BLaER1 (cell line): ENCODE measurements around the gene CBFA2T2.

Experiments
- H3K27ac ChIP-seq: shearing (Covaris generic); formaldehyde crosslinking; 2 replicates; pipeline ENCODE4 v1.8.1; 2022
- H3K27me3 ChIP-seq: shearing (Covaris generic); formaldehyde crosslinking; 2 replicates; pipeline ENCODE4 v1.8.1; 2022
- H3K36me3 ChIP-seq: shearing (Covaris generic); formaldehyde crosslinking; 2 replicates; pipeline ENCODE4 v1.8.1; 2022
- H3K4me1 ChIP-seq: shearing (Covaris generic); formaldehyde crosslinking; 2 replicates; pipeline ENCODE4 v1.8.1; 2022
- H3K4me2 ChIP-seq: shearing (Covaris generic); formaldehyde crosslinking; 2 replicates; pipeline ENCODE4 v1.8.1; 2022
- H3K4me3 ChIP-seq: shearing (Covaris generic); formaldehyde crosslinking; 2 replicates; pipeline ENCODE4 v1.8.1; 2022
- H3K9ac ChIP-seq: shearing (Covaris generic); formaldehyde crosslinking; 2 replicates; pipeline ENCODE4 v1.8.1; 2022
- H3K9me3 ChIP-seq: shearing (Covaris generic); formaldehyde crosslinking; 2 replicates; pipeline ENCODE4 v1.8.1; 2022
- H4K20me1 ChIP-seq: shearing (Covaris generic); formaldehyde crosslinking; 2 replicates; pipeline ENCODE4 v1.8.1; 2022
- Cebpa-rat ChIP-seq: shearing (Covaris generic); IDR thresholded peaks from 2 replicates; pipeline ENCODE4 v1.8.1; 2022

The CBFA2T2 gene

GRCh38 chr20:33674294-33675135, 184.6 kb downstream of the CBFA2T2 start, which contains the start of gene NECAB3:
TSS of gene NECAB3 (minus strand) at chr20:33674428. CDS start at chr20:33674352, 76 bp downstream.
- Histone ChIP-seq H3K27ac (peak within 1 kb of the TSS; percentile 77), H3K4me3 (peak within 1 kb of the TSS; percentile 73), H3K9ac (peak within 1 kb of the TSS; percentile 83), H4K20me1 (peaks cover 48% of the 10 kb centered on the region), H3K9me3 (no peaks in the 10 kb centered on the region), H3K36me3 (peaks cover 52% of the 10 kb centered on the region), H3K4me2 (peak within 1 kb of the TSS; percentile 95), H3K27me3 (no peaks in the 10 kb centered on the region), H3K4me1 (peaks cover 70% of the 10 kb centered on the region)
- no peak for TF ChIP-seq Cebpa-rat

- Histone ChIP-seq H3K27ac (0 out of 2 replicates have a peak overlapping the region, but pooled peaks have one; percentile 22), H3K9ac (no peak overlapping the region; the same call in 1 of the 2 replicates), H3K9me3 (no peaks in the 10 kb centered on the region), H3K36me3 (peaks cover 59% of the 10 kb centered on the region), H3K27me3 (no peaks in the 10 kb centered on the region), H3K4me2 (peak overlapping the region; percentile 95), H3K4me1 (peaks cover 70% of the 10 kb centered on the region), H4K20me1 (peaks cover 56% of the 10 kb centered on the region), H3K4me3 (no peak overlapping the region)
- TF ChIP-seq Cebpa-rat, result no peak
Measured at GRCh38 chr20:33675136-33675959, 185.5 kb downstream of the CBFA2T2 start.

- no peak overlapping the region for H3K9ac ChIP-seq
- peaks cover 70% of the 10 kb centered on the region for H3K4me1 ChIP-seq
- peaks cover 61% of the 10 kb centered on the region for H3K36me3 ChIP-seq
- H3K9me3 ChIP-seq, result no peaks in the 10 kb centered on the region
- peaks cover 64% of the 10 kb centered on the region for H4K20me1 ChIP-seq
- no peaks in the 10 kb centered on the region for H3K27me3 ChIP-seq
- H3K4me2 ChIP-seq, result no peak overlapping the region
- H3K4me3 ChIP-seq, result no peak overlapping the region
- TF ChIP-seq Cebpa-rat, result no peak
- 0 out of 2 replicates have a peak overlapping the region, but pooled peaks have one; percentile 22 for H3K27ac ChIP-seq
Measured at GRCh38 chr20:33676121-33676520, 186.2 kb downstream of the CBFA2T2 start.

GRCh38 chr20:33676652-33677645, 187.1 kb downstream of the CBFA2T2 start:
- H3K9me3 ChIP-seq, result no peaks in the 10 kb centered on the region
- H3K4me3 ChIP-seq, result no peak overlapping the region
- TF ChIP-seq Cebpa-rat, result no peak
- H3K27ac ChIP-seq, result no peak overlapping the region
- peaks cover 60% of the 10 kb centered on the region for H3K36me3 ChIP-seq
- H3K27me3 ChIP-seq, result no peaks in the 10 kb centered on the region
- no peak overlapping the region for H3K9ac ChIP-seq
- peaks cover 72% of the 10 kb centered on the region for H4K20me1 ChIP-seq
- peaks cover 70% of the 10 kb centered on the region for H3K4me1 ChIP-seq
- no peak overlapping the region for H3K4me2 ChIP-seq

- Histone ChIP-seq H3K9ac (no peak overlapping the region), H3K9me3 (no peaks in the 10 kb centered on the region), H3K4me2 (no peak overlapping the region), H3K36me3 (peaks cover 67% of the 10 kb centered on the region), H4K20me1 (peaks cover 84% of the 10 kb centered on the region), H3K4me3 (no peak overlapping the region), H3K4me1 (peaks cover 70% of the 10 kb centered on the region), H3K27ac (no peak overlapping the region), H3K27me3 (no peaks in the 10 kb centered on the region)
- no peak for TF ChIP-seq Cebpa-rat
Measured at GRCh38 chr20:33677991-33678702, 188.3 kb downstream of the CBFA2T2 start.

- Histone ChIP-seq H3K4me2 (peak overlapping the region; percentile 62), H3K4me1 (peaks cover 75% of the 10 kb centered on the region), H4K20me1 (peaks cover 97% of the 10 kb centered on the region), H3K27me3 (no peaks in the 10 kb centered on the region), H3K27ac (peak overlapping the region; percentile 53), H3K9ac (peak overlapping the region; percentile 56), H3K4me3 (no peak overlapping the region), H3K9me3 (no peaks in the 10 kb centered on the region), H3K36me3 (peaks cover 72% of the 10 kb centered on the region)
- TF ChIP-seq Cebpa-rat, result no peak
Measured at GRCh38 chr20:33679758-33680485, 190.0 kb downstream of the CBFA2T2 start.

GRCh38 chr20:33680686-33681085, 190.8 kb downstream of the CBFA2T2 start:
- Histone ChIP-seq H4K20me1 (peaks cover 94% of the 10 kb centered on the region), H3K27me3 (no peaks in the 10 kb centered on the region), H3K27ac (peak overlapping the region; percentile 54; the same call in 1 of the 2 replicates), H3K9me3 (no peaks in the 10 kb centered on the region), H3K4me1 (peaks cover 74% of the 10 kb centered on the region), H3K4me3 (no peak overlapping the region), H3K36me3 (peaks cover 68% of the 10 kb centered on the region), H3K4me2 (peak overlapping the region; percentile 62), H3K9ac (0 out of 2 replicates have a peak overlapping the region, but pooled peaks have one; percentile 12)
- no peak for TF ChIP-seq Cebpa-rat

- Histone ChIP-seq H4K20me1 (peaks cover 88% of the 10 kb centered on the region), H3K4me3 (no peak overlapping the region), H3K9ac (0 out of 2 replicates have a peak overlapping the region, but pooled peaks have one; percentile 35), H3K4me2 (peak overlapping the region; percentile 62), H3K27me3 (no peaks in the 10 kb centered on the region), H3K4me1 (peaks cover 72% of the 10 kb centered on the region), H3K9me3 (no peaks in the 10 kb centered on the region), H3K36me3 (peaks cover 62% of the 10 kb centered on the region), H3K27ac (peak overlapping the region; percentile 54; the same call in 1 of the 2 replicates)
- no peak for TF ChIP-seq Cebpa-rat
Measured at GRCh38 chr20:33681288-33681687, 191.4 kb downstream of the CBFA2T2 start.
